GM18519 (cell line): Measurements from ENCODE around the gene LRRIQ1.
A peak's percentile ranks its signal among the peaks of the same experiment; 100 is the strongest.
"Not testable (repeated sequence)": the region's sequence is repeated elsewhere in the genome, so short reads cannot be mapped to it uniquely, and the experiment has no call there.

ENCODE experiments used
- ATAC-seq: cut with Tn5 transposase; IDR thresholded peaks from one replicate; pipeline ENCODE4 v1.9.1; 2021; ENCODE audit warnings: mild to moderate bottlenecking, moderate library complexity; ENCODE audit not compliant: unreplicated experiment, low FRiP score

The LRRIQ1 gene

DNA sequence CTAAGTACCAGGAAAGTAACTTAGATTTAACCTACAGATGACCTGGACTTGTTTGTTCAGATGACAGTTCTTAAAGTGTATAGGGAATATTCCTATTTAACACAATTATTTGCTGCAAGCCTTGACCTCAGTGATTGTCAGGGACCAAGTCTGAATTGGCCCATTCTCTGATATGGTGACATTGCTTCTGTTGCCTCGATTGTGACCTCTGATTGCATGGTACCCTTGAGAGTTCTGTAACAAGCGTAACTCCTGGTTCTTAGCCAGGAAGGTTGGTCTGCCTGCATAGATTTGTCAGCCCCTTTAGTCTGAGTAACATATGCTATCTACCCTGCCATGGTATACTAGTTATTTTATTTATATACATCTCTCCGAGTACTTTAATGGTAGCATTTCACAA is 150.1 kb downstream of the LRRIQ1 start:
- ATAC-seq: no peak

DNA sequence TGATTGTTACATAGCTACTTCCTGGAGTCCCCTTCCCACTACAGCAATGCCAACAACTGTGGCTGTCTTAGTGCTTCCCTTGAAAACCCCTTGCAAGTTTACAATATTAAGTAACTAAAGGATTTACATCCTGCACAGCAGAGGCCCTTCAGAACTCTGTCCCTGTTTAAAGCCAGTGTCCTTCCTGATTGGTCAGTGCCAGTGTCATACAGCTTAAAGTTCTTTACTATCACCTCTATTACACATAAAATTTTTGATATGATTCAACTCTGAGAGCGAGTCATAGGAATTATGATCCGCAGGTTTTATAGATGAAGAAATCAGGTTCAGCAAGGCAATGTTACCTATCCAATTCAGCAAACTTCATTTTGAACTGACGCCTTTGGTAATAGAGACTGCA is 152.5 kb downstream of the LRRIQ1 start:
- no peak for ATAC-seq

GRCh38 chr12:85190728-85191127 is 154.6 kb downstream of the LRRIQ1 start:
- ATAC-seq: no peak

DNA sequence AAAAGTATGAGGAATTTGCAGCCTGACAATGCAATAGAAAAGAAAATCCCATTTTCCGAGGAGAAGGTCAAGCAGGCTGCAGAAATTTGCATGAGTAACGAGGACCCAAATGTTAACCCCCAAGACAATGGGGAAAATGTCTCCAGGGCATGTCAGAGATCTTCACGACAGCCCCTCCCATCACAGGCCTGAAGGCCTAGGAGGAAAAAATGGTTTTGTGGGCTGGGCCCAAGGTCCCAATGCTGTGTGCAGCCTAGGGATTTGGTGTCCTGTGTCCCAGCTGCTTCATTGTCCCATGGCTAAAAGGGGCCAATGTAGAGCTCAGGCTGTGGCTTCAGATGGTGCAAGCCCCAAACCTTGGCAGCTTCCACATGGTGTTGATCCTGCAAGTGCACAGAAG is 167.7 kb downstream of the LRRIQ1 start:
- ATAC-seq: not testable (repeated sequence)

DNA sequence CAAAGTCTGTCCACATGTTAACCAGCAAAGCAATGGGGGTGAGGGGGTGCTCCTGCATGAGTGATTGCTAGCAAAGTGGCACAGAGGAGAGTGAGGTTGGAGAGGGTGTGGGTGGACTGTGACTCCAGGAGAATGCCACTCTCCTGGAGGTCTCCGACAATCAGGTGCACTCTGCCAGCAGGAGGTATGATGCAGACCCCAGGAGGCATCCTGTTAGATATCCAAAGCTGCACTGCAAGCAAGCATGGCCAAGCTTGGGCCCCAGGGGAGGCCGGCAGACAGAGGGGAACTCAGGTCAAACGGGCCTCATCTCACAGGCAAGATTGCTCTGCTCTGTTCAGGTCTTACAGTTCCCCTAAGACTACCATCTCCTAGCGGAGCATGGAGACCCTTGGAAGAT is 170.4 kb downstream of the LRRIQ1 start:
- ATAC-seq: no peak

DNA sequence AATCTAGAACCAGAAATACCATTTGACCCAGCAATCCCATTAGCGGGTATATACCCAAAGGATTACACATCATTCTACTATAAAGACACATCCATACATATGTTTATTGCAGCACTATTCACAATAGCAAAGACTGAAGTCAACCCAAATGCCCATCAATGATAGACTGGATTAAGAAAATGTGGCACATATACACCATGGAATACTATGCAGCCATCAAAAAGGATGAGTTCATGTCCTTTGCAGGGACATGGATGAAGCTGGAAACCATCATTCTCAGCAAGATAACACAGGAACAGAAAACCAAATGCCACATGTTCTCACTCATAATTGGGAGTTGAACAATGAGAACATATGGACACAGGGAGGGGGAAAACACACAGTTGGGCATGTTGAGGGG is 188.2 kb downstream of the LRRIQ1 start:
- not testable (repeated sequence) for ATAC-seq

- no peak for ATAC-seq
Observed at GRCh38 chr12:85225501-85225900, 189.3 kb downstream of the LRRIQ1 start.

DNA sequence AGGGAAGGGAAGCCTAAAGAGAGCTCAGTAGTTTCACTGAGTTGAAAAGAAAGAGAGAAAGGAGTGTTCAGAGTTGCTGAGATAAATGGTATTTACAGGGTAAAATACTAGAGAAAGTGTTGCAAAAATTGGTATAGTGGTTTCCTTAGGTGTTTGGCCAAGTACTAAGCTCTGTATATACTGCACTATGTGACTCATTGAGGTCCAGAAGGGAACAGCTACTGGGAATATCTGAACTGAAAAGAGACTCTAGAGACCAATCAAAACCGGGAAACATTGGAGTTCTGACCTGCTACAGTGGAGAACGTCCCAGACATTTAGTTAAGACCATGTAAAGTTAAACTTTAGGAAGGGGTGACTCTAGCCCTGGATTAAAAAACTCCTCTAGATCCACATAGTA is 201.2 kb downstream of the LRRIQ1 start:
- ATAC-seq: no peak

DNA sequence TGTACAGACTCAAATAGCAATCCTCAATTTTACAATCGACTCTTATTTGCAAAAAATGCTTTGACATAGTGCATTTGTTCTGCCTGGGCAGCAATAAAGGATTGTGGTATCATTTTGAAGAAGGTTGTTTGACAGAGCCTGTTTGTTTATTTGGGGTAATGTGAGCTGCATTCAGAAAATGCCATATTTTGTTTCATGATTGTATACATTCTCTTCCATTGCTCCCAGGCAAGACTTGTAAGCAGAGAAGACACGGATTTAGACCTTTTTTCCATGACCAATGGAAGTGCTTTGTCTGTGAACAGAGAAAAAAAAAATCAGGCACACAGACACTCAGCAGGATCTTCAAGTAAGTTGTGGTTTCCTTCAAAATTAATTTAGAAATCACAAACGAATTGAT is 208.4 kb downstream of the LRRIQ1 start:
- ATAC-seq: no peak

DNA sequence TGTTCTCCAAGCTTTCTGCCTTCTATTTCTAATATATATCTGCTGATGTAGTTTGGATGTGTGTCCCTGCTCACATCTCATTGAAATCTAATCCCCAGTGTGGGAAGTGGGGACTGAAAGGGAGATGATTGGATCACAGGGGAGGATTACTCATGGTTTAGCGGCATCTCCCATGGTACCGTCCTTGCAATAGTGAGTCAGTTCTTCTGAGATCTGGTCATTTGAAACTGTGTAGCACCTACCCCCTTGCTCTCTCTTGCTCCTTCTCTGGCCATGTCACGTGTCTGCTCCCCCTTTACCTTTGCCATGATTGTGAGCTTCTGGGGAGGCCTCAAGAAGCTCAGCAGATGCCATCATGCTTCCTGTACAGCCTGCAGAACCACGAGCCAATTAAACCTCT is 217.7 kb downstream of the LRRIQ1 start:
- no peak for ATAC-seq

- no peak for ATAC-seq
Observed at GRCh38 chr12:85257671-85258070, 221.5 kb downstream of the LRRIQ1 start.

DNA sequence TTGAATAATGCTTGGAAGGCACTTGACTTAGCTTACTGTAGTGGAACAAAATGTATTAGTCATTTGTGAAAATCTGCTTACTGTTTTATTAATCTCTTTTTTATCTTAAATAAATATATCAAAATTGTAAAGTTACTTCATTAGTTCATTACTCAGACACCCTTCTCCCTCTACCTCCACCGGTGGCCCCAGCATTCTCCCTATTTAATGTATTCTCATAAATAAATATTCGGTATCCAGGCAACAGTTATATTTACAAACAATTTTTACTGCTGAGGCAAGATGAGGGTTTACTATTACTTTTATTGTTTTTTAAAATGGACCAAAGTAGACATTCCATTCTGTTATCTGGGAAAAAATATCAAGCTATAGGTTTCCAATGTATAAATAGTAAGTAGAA is 224.3 kb downstream of the LRRIQ1 start:
- no peak for ATAC-seq

DNA sequence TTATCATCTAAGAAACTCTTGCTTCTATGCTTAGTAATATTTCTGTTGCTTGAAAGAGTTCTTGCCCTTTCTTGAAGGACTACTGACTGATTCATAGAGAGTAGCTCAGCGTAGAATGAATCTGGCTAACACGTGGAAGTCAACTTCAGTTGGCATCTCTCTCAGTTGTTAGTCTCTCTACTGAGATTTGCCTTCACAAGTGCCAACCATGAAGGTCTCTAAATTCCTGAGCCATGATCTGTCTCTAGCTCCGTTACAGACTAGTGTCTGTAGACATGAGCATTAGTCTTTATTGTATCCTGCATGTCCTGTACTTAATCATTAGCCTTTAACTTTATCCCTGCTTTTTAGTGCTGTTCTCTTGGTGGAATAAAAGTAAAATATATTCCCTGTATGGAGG is 224.7 kb downstream of the LRRIQ1 start:
- ATAC-seq: no peak

GRCh38 chr12:85266356-85266755 is 230.2 kb downstream of the LRRIQ1 start:
- ATAC-seq: no peak

DNA sequence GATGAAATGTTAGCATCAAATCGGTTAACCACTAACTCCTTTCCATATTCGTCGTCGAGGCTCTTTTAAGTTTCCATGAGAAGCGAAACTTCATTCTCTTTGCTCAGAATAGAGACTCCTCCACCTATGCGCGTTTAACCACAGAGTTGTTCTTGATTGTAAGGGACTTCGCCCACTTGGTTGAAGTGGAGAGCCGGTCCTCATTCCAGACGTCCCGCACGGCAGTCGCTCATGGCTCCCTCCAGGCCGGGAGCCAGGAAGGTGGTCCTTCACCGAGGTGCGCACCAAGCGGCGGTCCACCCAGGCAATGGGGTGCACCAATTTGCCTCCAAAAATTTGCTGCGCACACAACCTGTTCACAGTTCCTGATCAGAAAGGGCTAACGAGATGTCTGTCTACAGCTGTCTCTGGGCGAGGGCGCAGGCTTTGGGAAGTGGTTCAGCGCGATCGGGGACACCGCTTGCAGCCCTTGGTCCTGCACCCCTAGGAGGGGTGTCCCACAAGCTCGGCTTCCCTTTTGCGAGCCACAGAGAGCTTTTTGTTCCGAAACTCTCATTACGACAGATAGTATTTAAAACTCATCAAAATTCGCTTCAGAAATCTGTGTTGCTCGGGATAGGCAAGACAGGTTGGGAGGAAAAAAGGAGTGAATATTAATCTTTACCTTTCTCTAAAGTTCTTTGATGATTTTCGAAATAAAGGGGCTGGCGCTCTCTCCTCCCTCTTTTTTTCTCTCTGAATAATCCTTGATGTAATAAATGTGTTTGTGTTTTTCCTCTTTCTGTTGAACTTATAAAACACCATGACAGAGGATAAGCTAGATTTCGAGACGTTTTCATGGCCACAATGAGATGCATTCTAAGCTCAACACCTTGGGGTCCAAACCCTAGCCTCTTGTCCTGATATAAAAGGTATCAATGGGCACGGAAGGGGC is 237.5 kb downstream of the LRRIQ1 start:
- ATAC-seq: peak; percentile 68

GRCh38 chr12:85274315-85274651 is 238.1 kb downstream of the LRRIQ1 start:
- no peak for ATAC-seq

- ATAC-seq: no peak
Observed at GRCh38 chr12:85275374-85275773, 239.2 kb downstream of the LRRIQ1 start.

GRCh38 chr12:85277191-85277590 is 241.0 kb downstream of the LRRIQ1 start:
- ATAC-seq: no peak

- ATAC-seq: no peak
Observed at GRCh38 chr12:85277900-85278597, 241.9 kb downstream of the LRRIQ1 start.

GRCh38 chr12:85278598-85279448 is 242.7 kb downstream of the LRRIQ1 start:
- ATAC-seq: no peak
